Ecto neural progenitor cell (in vitro differentiated cells): ENCODE data around the gene NME9.

Experiments
- DNase-seq: peaks from one replicate; pipeline ENCODE4 v3.0.0-alpha.2; 2018; ENCODE audit warnings: low spot score

The NME9 gene

DNA sequence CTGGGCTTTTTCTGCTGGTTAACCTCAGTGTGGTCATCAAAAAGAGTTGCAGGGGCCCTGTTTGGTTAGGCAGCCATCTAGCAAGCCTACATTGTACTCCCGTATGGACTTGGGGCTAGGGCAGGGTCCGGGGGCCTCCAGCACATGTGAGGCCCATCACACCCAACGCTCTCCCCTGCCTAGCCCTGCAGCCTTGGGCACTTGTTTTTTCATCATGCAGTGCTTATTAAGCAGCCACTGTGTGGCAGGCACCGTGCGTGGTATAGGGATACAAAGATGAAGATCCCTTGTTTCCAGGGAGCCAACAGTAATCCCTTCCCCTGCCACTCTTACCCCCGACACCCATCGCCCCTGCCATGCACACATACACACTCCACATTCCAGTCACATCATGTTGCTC is 32.9 kb upstream of the NME9 start:
- DNase-seq: no peak

DNA sequence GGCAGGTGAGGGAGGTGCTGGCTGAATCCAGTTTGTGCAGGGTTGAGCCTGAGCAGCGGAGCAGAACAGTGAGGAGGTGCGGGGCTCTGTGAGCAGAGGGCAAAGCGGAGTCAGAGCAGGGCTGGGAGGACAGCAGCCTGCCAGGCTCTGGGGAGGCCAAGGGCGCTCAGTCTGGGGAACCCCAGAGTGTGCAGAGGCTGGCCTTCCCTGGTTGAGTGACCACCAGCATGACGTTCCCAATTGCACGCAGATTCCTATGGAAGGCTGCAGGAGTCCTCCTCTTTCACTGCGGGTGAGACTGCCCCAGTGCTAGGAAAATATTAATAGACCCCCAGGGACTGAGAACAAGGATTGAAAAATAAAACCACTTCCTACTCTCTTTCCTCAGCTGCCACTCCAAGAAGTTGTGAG is 31.9 kb upstream of the NME9 start:
- DNase-seq: no peak

DNA sequence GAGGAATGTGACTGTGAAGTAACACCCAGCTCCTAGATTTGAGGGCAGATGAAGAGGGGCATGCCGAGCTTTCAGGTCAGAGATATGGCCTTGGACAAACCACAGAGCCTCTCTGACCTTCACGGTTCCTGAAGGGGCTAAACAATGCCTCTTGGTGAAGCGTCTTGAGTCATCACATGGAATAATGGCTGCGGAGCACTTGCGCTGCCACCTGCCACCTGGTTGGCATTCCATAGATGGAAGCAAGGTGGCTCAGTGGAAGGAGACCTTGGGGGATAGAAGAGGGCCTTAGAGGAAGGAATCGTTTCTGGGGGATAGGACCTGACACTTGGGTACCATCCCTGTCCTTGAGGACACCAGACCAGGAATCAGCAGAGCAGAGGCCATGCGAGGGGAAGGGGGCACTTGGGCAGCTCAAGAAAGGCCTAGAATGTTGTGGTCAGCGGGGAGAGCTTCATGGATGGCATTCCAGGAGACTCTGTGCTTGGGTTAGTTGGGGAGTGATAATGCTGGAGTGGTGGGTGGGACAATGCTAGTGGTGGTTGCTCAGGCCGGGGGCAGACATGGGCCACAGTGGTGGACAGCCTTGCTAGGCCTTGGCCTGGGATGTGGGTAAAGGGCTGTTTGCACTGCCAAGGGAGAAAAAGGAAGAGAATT is 31.3 kb upstream of the NME9 start:
- no peak for DNase-seq

DNA sequence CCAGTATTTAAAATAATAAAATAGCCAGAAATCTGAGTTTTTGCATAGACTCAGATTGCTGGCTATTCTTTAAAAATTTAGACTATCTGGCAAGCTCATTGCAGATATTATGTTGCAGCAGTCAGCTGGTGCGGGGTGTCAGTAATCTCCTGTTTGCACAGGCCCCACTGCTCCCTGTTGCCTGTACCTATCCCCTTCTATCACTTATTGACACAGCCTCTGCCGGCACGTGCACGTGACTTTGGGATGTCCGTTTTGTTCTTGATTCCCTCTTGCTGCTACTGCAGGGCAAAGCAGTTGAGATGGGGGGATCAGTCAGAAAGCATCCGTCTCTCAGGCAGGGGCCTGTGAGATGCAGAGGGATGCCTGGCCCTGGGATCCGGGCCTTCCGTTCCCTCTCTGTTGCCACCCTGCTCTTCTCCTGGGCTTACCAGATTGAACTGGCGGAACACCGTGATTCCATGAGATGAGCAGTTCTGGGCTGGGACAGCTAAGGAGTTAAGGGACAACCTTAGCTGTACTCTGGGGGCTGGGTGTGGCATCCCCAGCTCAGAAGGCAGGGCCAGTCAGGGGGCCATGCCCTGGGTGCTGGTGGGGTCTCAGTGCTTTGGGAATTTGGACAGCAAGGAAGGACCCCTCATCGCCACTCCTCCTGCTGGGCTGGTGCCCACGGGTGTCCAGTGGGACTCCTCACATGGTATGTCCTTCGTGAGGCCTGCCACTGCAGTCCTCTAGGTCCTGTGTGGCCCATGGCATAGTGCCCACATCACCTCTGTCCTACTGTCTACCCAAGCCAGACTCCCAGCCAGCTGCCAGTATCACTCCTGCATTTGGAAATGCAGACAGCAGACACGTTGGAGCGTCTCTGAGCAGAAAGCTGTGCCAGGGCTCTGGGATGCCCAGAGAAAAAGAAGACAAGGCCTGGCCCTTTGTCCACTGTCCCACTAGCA is 30.5 kb upstream of the NME9 start:
- no peak for DNase-seq

DNA sequence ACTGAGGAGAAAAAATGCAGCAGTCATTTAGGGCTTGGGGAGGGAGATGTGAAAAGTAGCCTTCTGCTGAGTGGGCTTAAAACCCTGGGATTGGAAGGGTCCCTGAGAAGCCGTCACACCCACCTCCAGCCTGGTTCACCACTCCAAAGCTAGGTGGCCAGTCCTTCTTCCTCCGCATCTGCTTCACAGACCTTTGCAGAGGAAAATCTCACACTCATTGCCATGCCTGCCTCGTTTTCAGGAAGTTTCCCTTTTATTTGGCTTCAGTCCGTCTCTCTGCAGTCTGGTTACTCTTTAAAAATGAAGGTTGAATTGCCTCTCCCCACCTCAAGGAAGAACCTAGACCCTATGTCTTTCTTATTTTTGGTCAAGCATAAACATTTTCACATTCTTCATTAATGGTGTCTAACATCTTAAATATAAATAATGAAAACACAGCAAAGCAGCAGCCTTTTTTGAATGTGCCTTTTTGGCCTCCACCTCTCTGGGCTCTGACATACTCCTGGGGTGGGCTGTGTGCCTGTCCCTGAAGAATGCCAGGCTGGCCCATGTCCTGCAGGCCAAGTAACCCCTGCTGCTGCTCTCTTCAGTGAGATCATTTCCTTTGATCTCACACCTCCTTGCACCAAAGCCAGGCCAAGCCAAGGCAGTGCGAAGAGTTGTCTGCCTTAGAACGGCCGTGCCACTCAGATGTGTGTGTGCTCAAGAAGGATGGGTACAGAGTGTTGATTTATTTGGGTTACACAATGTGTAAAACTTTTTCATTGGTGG is 29.7 kb upstream of the NME9 start:
- no peak for DNase-seq

DNA sequence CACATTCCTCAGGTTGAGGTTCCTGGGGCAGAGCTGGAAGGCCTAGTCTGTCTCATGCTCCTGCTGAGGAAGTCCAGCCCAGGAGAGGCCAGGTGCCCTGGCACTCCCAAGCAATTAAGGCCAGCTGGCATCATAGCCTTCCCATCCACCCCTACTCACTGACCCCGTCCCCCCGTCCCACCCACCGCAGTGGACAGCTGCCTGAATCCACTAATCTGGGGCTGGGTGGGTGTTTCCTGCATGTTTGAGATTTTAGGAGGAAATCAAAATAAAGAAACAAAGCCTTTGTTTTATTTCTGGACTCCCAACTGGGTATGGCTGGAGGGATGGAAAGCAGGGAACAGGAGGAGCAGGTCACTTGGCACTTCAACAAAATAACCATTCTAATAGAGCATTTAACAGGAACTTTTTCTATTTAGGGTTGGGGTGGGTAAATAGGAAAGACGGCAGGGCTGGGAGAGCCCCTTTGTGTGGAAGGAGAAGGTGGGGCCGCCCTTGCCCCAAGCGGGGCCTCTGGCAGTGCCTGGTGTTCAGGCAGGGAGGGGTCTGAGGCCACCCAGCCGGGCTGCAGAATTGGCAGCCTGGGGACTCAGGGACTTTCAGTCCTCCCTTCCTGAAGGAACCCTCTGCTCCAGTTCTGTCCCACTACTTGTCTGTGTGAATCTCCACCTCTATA is 27.2 kb upstream of the NME9 start:
- DNase-seq: no peak

DNA sequence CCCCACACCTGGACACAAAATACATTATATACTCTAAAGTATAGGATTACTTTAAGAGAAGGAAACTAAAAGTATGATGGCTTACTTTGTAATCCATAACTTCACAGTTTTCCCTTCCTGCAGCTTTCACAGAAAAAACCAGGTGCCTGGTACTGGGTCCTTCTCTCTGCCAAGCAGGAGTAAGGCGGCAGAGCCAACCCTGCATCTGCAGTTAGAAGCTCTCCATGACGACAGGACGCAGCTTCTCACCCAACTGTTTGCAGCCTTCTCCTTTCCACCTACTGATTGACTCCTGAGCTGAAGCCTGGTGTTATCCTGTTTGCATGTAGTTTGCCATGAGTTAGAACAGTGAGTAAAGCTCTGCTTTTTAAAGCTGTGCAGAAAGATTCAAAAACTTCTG is 25.4 kb upstream of the NME9 start:
- DNase-seq: no peak

DNA sequence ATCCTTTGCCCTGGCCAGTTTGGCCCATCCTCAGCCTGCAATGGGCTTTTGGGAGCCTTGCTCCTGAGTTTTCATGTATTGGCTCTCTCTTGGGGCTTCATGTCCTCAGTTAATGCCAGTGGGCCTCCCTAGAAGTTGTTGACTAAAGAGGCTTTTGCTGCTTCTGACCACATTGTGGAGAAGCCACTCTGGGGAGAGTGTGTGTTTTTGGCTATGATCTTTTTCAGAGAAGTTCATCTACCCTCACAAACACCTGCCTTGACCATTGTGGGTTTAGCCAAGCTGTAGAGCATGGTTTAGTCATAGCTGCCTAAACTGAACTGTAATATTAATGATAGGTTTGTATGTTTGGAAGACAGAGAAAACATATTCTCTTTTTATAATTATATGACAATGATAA is 24.7 kb upstream of the NME9 start:
- no peak for DNase-seq

DNA sequence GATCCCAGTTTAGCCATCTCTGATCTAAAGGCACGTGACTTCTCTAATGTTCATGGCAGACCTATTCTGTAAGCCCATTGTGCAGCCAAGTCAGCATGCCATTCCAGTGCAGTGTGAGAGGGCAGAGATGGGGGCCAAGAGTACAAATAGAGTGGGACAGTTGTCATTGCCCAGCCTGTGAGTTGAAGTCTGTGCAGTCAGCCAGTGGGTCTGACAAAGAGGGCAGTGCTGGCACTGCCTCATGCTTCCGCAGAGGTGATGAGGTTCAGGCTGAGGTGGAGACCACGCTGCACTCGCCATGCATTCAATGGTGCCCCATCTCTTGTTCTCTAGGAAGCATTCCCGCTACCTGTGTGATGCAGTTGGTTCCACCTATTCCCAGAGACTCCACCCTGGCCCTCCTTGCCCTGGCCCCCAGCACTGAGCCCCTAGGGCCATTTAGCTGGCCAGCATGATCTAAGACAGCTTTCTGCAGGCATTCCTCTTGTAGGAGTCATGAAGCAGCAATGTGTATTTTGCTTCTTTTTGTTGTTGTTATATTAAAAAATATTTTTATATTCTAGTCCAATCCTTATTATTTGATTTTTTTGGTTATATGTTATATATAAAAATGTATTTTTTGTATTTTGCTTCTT is 22.4 kb upstream of the NME9 start:
- DNase-seq: no peak

DNA sequence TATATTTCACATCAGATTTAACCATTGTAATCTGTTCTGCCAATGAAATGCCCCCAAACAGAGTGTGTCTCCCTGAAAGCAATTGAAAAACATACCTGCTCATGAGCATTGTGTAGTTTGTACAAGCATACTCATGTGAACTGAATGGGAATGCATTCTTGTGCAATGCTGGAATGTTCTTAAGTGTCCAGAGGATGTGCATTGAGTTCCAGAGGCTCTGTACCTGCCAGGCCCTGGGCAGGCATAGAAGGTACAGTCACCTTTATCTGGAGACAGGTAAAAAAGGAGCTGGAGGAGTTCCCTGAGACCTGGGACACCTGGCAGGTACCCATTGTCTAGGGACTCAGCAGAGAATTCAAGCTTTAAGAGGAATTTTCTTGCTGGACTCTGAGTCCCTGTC is 21.5 kb upstream of the NME9 start:
- DNase-seq: no peak

DNA sequence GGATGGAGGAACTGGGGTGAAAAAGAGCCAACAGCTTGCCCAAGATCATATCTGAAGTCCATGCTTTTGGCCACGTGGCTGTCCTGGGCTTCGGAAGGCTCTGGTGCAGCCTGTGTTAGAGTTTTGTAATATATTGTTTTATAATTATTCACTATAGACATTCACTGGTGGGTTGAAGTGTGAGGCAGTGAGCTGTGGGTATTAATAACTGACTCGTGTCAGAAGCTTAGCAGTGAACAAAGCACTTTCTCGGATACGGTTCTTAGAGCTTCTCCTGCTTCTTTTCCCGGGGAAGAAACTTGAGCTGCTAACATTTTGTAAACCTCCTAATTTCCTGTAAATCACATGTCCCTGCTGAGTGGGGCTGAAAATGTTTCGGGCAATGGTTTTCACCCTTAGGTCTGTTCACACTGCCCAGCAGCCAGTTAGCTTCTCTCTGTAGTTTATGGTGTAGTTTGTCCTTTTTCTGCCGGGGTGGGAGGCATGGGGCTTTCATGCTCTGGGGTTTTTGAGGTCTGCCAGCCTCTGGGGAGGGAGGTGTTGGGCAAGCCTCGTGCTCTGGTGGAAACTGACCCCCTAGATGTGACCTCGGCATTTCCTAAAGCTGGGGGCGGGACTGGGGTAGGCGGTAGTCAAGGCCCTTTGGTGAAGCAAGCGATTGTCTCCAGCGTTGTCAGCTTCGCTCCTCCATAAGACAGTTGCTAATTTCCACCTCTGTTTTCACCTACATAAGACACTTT is 20.4 kb upstream of the NME9 start:
- DNase-seq: no peak

DNA sequence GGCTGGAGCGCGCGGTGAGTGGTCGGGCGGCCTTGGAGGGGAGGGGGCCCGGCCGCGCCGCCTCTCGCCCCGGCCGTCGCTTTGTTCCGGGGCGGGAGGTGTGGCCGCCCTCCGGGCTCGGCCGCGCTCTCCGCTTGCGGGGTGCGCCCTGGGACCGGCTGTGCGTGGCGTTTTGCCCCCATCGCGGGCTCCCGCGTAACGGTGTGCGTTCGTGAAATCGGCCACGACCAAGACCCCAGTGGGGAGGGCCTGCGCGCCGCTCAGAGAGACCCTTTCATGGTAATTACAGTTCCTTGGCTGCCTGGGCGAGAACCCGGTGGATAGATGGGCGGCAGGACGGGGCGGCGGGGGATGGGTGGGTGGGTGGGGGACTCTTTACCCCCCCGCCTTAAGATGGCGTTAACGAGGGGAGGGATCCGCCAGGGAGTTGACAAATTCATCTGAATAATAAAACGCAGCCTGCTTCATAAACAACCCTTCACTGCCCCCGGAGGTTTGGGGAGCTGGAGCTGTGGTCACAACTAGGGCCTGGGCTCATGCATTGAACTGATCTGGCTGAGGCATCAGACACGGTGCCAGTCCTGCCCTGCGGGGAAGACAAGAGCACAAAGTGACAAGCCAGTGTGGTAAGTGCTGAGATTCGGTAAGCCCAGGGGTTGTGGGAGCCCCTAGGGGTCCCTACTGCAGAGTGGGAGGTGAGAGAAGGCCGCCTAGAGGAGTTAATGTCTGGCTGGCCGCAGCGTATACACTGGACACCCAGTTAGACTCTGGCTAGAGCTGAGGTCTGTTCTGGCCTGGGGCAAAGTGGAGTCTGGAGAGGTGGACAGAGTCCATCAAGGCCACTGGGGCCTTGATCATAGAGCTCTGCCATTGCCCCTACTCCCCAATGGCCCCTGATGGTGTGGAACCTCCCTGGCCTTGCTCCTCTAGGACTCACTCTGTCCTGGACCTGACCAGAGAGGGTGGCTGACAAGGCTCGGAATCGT is 19.4 kb upstream of the NME9 start:
- DNase-seq: peak; percentile 67

DNA sequence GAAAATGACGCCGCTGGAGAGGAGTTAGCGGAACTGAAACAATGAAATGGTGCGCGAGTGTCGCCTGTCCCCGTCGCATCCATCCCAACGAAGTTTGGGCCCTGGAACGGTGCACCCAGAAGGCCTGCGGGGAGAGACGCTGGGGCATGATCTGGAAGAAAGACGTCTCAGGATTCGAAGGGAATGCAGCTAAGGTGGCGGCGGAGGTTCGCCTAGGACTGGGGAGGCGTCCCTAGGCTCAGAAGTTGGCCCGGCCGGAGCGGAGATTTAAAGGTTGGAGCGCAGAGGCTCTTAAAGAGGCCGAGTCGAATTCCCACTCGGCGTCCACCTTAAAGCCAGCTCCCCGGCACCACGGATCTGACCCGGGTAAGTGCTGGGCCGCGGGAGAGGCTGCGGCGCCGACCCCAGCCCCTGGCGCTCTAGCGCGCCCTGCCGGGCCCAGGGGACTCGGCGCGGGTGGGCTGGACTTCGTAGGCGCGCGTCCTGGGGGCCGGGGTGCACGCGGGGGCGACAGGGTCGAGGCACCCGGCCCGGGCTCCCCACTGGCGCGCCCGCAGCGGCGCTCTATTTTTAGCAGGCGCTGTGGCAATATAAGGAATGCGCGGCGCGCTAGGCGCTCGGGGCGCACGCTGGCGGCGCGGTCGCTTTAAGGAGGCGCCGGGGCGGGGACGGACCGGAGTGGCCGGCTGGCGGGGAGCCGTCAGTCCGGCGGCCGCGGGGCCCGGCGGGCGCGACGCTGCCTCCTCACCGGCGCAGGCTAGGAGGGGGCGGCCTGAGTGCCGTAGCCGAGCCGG is 18.5 kb upstream of the NME9 start, which contains the start of gene MRAS:
Gene MRAS, plus strand, starts transcription at position 620 of the 794 bp plus-strand sequence. CDS start 24,305 bp downstream, outside the sequence.
- DNase-seq: peak; percentile 84

DNA sequence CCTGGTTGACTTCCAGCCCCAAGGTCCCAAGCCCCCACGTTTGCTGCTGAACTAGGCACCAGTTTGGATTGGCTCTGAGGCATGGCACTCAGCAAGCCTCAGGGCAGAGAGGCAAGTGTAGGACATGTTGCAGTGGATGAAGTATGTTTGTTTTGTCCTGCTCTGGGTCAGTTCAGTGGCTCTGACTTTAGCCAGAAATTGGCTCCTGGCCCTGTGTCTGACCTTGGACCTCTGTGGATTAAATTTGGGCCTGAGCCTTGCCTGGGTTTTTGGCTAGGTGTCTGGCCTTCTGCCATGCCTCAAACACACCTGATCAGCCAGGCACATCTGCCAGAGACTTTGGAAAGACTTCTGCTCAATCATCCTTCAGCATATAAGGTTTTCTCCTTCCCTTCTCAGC is 15.1 kb upstream of the NME9 start:
- DNase-seq: no peak

DNA sequence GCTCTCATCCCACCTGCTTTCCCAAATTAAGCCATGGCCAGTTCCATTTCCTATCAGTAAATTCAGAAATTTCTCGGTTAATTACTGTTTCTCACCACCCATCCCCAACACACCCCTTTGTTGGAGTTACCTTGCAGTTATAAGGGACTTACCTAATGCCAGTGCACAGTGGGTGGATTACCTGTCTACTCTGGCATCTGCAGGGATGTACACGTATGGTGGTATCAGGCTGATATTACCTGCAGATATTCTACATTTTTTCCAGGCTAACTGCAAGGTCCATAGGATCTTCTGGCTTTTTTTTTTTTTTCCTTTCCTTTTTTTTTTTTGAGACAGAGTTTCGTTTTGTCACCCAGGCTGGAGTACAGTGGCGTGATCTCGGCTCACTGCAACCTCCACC is 10.9 kb upstream of the NME9 start:
- no peak for DNase-seq

DNA sequence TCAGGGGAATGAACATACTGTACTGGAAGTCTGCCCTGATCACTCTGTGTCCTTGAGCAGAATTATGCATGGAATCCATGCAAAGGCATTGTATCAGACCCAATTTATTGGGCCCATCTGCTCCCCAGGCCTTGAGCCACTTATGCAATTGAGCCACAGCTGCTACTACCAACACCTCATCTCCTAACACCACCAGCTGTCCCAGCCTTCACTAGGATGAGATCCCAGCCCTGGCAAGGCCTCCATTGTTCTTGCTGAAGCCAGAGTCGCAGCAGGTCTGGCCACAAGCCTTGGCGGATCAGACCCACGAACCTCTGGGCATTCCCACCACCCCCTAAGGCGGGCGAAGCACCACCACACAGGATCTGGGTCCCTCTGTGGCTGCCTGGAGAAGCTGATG is 9.2 kb upstream of the NME9 start:
- DNase-seq: no peak

DNA sequence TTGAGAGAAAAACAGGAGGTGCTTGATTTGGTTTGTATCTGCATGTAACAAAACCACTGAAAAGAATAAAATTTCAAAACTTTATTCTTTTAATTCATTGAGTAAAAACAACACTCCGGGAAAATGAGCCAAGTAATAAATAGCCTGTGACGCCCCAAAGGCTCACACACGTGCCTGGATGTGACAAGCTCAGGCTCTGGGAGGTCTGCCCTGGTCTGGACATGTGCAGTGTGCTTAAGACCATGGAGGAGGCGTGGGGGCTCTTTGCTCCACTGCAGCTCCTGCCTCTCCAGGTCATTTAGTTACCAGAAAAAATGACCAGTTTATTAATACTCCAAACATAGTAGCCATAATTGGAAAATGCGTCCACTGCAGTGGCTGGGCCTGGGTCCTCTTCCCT is 8.6 kb upstream of the NME9 start:
- no peak for DNase-seq

DNA sequence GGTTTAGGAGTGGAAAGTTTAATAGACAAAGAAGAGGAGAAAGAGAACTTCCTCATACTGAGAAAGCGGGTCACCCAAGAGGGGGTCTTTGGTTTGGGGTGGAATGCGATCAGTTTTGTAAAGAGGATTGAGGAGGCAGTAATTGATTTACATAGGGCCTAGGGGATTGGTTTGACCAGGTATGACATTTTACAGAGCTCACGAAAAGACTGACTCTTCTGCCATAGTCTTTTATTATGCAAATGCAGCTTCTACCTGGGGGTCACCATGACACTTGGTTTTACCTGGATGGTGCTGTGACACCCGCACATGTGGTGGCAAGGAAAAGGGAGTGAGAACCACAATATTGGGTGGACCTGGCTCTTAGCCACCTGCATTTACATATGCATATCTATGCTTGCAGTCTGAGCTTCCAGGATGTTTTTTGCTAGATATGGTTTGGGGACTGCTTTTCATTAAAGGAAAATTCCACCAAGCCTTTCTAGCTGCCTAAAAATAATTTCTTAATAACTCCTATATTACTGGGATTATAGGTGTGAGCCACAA is 6.9 kb upstream of the NME9 start:
- DNase-seq: peak; percentile 24
